Kidney epithelial cell (primary cell): Measurements from ENCODE around the gene TBX5. TPM values are rescaled to one million over a fixed set of nuclear protein-coding genes. Genes with fewer than 3 reads are reported as not detected.

Source experiments
- DNase-seq: peaks from one replicate; pipeline ENCODE4 v3.0.0-alpha.2; 2010; ENCODE audit warnings: low read depth
- H3K27me3 ChIP-seq: 2 replicates; pipeline ENCODE4 v1.6.0; 2011; ENCODE audit warnings: low read length; ENCODE audit not compliant: control insufficient read depth, insufficient read depth
- H3K36me3 ChIP-seq: 2 replicates; pipeline ENCODE4 v1.5.1; 2011; ENCODE audit warnings: low read length; ENCODE audit not compliant: control insufficient read depth, insufficient read depth
- H3K4me3 ChIP-seq: 2 replicates; pipeline ENCODE4 v1.5.1; 2011; ENCODE audit warnings: low read depth, mild to moderate bottlenecking, control low read depth, low read length
- total RNA-seq: library from RNA; depleted of rRNA; stranded (reverse); fragments of >200 nt; gene quantifications from 2 replicates; pipeline ENCODE4 v1.2.3, GENCODE V29; 2015
- TF ChIP-seq, protein P1 (sequence below): IDR thresholded peaks from 2 replicates; pipeline ENCODE4 v1.5.1; 2011; ENCODE audit warnings: mild to moderate bottlenecking, moderate library complexity, low read length, control low read depth, inconsistent platforms; ENCODE audit not compliant: insufficient read depth, poor library complexity, severe bottlenecking

The TBX5 gene
- total RNA-seq, 1 donor from 2014 or later = not detected

GRCh38 chr12:114384739-114385138 is 21.2 kb downstream of the TBX5 start:
- TF ChIP-seq, protein P1, sequence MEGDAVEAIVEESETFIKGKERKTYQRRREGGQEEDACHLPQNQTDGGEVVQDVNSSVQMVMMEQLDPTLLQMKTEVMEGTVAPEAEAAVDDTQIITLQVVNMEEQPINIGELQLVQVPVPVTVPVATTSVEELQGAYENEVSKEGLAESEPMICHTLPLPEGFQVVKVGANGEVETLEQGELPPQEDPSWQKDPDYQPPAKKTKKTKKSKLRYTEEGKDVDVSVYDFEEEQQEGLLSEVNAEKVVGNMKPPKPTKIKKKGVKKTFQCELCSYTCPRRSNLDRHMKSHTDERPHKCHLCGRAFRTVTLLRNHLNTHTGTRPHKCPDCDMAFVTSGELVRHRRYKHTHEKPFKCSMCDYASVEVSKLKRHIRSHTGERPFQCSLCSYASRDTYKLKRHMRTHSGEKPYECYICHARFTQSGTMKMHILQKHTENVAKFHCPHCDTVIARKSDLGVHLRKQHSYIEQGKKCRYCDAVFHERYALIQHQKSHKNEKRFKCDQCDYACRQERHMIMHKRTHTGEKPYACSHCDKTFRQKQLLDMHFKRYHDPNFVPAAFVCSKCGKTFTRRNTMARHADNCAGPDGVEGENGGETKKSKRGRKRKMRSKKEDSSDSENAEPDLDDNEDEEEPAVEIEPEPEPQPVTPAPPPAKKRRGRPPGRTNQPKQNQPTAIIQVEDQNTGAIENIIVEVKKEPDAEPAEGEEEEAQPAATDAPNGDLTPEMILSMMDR = no peak

DNA sequence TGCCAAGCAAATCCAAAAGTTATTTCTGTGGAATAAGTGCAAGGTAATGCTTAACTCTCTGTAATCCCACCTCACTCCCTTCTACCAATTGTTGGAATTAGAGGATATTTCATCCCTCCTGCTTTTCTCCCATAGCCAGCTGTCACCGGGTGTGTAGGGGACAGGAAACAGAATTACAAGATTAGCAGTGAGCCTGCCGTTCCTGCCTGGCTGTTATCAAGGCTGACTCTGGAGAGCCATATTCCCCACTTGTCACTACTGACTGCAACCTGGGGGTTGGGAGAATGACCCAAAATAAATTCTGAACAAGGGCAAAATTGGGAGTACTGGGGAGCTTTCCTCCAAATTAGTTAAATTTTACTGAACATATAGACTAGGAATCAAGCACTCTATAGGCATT is 24.8 kb downstream of the TBX5 start:
- Histone ChIP-seq H3K4me3 (no peak overlapping the region), H3K36me3 (no peaks in the 10 kb centered on the region), H3K27me3 (no peaks in the 10 kb centered on the region)
- TF ChIP-seq, protein P1 = no peak
- DNase-seq = no peak

More at GRCh38 chr12:114384739-114385138, 21.2 kb downstream of the TBX5 start:
- H3K36me3 ChIP-seq = no peaks in the 10 kb centered on the region
- no peak overlapping the region for H3K4me3 ChIP-seq
- H3K27me3 ChIP-seq = no peaks in the 10 kb centered on the region
- no peak for DNase-seq

GRCh38 chr12:114371733-114372132 is 34.2 kb downstream of the TBX5 start:
- H3K36me3 ChIP-seq = no peaks in the 10 kb centered on the region
- H3K27me3 ChIP-seq = no peaks in the 10 kb centered on the region
- no peak for DNase-seq
- TF ChIP-seq, protein P1 = no peak
- no peak overlapping the region for H3K4me3 ChIP-seq

DNA sequence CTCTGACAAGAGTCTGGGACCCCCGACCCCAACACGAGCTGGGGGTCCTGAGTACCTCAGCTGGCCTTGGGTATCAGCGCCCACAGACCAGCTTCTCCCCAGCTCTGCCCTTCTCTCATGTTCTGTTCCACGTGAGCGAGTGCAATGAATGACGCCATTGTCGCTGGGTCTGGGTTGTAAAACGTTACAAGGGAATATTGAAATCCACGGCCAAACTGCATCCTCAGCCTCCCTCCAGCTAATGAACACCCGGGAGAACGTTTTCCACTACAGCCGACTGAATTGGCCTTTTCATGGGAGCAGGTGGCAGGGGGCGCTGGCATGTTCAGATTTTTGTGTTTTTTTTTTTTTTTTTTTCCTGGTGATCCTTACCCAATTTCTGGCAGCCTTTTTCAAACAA is 34.7 kb downstream of the TBX5 start:
- Histone ChIP-seq H3K36me3 (no peaks in the 10 kb centered on the region), H3K27me3 (no peaks in the 10 kb centered on the region), H3K4me3 (no peak overlapping the region)
- TF ChIP-seq, protein P1 = no peak
- no peak for DNase-seq

- Histone ChIP-seq H3K27me3 (no peaks in the 10 kb centered on the region), H3K36me3 (no peaks in the 10 kb centered on the region)
- TF ChIP-seq, protein P1 = no peak
Measured at GRCh38 chr12:114368685-114369452, 37.1 kb downstream of the TBX5 start.

GRCh38 chr12:114361992-114362391 is 44.0 kb downstream of the TBX5 start:
- H3K36me3 ChIP-seq = no peaks in the 10 kb centered on the region
- H3K4me3 ChIP-seq = no peak overlapping the region
- no peaks in the 10 kb centered on the region for H3K27me3 ChIP-seq
- no peak for DNase-seq
- TF ChIP-seq, protein P1 = no peak

More at GRCh38 chr12:114368685-114369452, 37.1 kb downstream of the TBX5 start:
- no peak overlapping the region for H3K4me3 ChIP-seq
- no peak for DNase-seq
